Putamen (tissue), 1 donor: Measurements from ENCODE around the gene TXNDC16.

Source experiments
- DNase-seq: peaks from one replicate; pipeline ENCODE4 v3.0.0-alpha.2; 2016; ENCODE audit warnings: low spot score

Gene TXNDC16

DNA sequence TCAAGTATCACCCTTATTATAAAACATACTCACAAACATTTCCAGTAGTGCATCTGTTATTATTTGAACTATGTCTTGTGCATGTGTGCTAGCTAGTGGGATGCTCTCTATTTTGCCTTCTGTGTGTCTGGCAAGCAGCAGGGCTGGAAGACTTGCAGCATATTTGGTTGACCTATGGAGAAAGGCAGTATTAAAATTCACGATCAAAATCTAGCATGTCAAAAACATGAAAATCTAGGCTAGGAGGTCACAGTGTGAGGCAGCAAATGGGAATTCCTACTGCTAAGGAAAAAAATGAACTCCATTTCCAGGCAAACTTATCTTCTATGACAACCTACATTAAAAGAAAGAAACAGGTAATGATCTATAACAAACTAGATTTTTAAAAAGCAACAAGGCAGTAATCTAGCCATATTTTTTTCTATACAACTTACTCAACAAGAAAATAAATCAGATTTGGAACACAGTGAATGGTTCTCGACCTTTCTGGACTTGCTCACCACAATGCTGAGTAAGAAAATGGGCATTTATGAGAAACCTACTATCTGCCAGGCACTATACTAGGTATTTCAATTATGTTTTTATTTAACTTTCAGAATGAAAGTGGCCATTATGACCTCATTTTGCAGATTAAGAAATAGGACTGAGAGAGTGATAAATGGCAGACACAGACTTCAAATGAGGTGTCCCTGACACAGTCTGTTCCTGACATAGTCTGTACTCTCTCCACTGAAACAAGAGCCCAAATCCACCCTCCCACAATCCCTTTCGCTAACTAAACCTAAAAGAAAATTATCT is 96.8 kb downstream of the TXNDC16 start:
- DNase-seq, result no peak

DNA sequence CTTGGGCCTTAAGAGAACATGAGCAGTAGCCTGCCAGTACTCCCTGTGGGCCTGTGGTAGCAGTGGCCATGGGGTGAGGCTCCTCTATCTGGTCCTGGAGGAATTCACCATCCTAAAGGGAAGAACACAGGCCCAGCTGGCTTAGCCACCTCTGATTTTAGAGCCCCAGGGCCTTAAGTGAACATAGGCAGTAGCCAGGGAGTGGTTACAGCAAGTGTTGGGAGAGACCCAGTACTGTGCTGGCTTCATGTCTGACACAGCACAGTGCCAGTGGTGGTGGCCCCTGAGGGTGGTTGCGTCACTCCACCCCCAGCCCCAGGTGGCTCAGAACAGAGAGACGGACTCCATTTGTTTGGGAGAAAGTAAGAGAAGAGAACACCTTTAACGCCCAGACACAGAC is 105.1 kb downstream of the TXNDC16 start:
- DNase-seq, result no peak

DNA sequence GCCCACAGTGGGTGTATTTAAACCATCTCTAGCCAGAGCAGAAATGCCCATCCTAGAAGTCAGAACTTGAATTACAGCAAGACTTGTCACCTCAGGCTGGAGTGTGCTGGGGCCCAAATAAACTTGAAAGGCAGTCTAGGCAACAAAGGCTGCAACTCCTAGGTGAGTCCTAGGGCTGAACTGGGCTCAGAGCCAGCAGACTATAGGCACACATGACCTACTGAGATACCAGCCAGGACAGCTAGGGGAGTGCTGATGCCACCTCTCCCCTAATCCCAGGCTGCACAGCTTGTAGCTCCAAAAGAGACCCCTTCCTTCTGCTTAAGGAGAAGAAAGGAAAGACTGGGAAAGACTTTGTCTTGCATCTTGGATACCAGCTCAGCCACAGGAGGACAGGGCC is 106.0 kb downstream of the TXNDC16 start:
- DNase-seq, result no peak

DNA sequence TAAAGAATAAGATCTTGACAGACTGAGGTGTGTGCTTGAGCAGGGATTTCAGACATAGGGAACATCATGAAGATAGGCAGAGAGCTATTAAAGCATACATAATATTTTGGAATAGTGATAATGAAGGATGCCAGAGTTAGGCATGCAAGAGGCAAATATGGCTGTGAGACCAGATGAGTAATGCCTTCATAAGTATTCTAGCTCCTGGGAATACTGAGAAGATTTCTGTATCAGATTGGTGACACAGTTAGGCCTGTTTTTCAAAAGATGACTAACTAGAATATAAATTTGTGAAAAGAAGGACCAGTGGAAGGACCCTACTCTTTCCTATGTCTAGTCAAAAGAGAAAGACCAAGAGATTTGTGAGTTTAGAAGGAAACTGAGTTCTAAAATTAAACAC is 108.8 kb downstream of the TXNDC16 start:
- no peak for DNase-seq

DNA sequence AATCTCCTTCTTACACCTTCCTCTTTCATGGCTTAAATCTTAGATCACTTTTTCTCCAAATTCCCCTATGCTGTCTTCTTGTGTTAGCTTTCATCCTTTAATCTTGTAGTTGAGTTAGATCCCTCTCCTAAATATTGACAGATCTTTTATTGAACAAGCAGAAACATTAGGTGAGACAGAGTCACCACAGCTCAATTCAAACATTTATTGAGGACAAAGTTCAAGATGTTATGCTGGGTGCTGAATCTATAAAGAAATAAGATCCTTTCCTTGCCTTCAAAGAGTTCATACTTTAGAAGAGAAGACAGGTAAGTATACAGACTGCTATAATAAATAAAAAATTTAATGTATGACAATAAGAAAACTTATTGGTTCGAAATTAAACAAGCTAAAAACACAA is 109.7 kb downstream of the TXNDC16 start:
- DNase-seq, result no peak

DNA sequence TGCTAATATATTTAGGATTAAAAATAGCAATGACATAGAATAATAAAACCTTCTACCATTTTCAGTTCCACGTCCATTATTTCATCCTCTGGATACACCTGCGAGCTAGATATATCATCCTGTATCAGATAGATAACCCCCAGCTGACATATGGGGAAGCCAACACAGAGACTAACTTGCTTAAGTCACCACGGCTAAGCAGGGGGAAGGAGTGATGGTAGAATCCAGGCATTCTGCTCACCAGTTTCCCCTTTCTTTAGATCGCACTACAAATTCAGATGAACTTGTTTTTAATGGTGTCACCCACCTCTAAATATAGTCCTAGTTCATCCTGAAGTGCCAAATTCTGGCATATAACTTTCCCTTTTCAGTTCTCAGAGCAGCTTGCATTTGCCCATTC is 110.1 kb downstream of the TXNDC16 start:
- DNase-seq, result no peak

DNA sequence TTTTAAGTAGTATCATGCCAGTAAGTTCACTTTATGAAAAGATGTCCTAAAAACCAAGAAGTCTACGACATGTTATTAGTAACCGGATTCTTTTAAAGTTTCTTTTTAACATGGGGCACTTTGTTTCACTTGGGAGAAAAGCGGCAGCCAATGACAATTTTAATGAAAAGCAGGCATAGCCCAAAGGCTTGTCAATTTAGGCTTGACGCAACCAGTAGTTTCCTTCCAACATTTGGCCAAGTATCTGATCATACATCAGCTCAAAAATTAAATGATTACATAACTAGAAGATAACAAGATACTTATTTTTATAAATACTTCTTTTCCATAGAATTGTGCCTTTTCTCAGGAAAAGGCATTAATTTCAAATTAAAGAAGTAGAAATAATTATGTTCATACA is 112.8 kb downstream of the TXNDC16 start:
- DNase-seq, result no peak

DNA sequence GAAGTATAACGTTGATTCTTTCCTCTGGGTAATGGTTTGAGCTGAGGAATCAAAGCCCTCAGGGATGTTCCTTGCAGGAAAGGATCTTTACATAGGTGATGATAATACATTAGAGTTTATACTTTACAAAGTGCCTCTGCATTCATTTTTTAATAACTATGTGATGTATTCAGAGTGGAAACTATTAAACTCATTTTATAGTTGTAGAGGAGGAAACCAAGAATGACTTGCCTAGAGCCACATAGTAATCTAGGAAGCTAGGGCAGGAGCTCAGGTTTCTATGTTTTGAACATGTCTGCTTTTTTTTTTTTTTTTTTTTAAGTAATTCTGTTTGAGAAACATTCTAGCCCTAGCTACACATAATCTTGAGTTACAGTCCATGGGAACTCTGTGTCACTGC is 117.3 kb downstream of the TXNDC16 start:
- DNase-seq, result no peak

DNA sequence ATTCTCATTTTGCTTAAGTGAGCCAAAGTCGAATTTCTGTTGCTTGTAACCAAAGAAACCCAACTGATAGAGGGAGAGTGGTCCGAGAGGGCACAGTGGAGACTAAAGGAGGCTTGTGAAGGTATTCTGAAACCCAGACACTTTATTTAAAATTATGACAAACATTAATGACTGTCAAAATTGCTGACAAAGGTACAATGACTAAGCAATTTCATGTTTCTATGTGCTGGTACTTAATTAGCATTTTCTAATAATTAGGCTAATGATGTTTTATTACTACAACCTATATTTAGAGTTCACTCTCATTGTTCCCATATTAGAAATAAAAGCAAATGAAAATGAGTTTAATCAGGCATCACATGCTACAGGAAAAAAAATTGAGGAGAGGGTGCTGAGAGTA is 121.8 kb downstream of the TXNDC16 start:
- no peak for DNase-seq

DNA sequence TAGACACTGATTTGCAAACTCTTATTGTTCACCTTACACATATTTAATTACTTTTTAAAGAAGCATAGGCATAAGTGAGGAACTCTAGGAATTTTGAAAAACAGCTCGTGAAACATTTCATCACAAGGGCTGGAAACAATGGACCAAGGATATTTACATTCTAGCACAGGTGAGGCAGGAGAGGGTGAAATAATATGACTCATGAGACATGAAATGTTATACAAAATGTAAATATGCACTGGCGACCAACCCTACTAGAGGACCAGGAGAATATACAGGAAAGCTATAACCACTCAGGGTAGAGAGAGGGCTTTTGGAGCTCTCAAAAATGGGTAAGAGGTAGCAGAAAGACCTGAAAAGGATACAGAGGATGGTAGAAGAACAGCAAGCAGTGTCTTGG is 122.9 kb downstream of the TXNDC16 start:
- DNase-seq, result no peak

DNA sequence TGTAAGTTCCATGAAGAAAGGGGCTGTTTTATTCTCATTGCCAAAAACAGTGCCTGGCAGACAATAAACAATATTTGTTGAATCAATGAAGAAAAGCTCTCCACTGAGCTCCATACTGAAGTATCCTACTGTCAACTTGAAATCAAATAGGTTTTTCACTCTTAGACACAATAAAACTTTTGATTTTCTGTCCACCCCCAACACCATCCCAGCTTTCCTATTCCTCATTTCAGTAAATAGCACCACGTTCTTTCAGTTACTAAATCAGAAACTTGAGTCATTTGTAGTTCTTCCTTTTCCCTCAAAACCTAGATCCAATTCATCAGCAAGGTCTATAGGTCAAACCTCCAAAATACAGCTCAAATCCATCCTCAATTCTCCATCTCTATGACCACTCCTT is 124.8 kb downstream of the TXNDC16 start:
- DNase-seq, result no peak

DNA sequence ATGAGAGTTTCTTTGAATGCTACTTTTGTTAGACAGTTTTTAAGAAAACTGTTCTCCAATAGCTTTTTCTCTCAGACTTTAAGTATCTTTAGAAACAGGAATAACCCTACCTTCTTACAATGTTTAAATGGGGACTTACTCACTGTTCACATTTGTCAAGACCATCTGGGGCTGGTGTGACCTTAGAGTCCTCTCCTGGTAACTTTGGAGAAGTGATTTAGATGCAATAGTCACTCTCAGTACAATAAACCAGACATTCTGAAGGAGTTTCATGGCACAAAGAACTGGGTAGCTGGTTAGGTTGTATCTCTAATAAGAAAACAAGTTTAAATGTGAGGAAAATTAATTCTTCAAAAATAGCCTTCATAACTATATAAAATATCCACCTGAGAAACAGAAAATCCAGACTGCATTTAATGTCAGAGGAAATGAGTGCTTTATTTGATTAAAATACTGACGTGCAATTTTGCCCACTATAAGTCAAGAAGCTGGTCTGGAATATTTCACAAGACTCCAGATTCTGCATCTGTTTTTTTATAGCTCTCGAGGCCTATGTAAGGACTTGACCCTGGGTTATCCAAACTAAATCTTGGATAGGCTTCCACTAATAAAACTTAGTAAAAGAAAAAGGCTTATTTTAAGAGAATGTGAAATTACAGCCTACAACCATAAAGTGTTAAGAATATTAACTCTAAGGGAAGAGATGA is 129.5 kb downstream of the TXNDC16 start:
- DNase-seq, result no peak

DNA sequence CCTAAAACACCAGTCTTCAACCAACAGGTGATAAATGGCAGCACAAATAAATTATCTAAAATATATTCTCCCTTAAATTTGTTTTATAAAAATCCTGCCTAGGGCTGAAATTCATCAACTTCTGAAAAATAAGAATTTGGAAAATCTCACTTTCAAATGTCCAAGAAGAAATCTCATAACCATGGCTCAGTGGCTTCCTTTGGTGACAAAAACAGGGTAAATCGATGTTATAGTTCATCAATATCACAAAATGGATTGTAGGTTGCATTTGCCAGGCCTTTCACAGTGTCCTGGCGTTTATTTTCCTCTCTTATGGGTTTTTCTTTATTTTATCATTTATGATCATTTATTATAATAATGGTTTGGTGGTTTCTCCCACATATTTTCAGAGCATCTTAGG is 135.2 kb downstream of the TXNDC16 start:
- DNase-seq, result no peak

DNA sequence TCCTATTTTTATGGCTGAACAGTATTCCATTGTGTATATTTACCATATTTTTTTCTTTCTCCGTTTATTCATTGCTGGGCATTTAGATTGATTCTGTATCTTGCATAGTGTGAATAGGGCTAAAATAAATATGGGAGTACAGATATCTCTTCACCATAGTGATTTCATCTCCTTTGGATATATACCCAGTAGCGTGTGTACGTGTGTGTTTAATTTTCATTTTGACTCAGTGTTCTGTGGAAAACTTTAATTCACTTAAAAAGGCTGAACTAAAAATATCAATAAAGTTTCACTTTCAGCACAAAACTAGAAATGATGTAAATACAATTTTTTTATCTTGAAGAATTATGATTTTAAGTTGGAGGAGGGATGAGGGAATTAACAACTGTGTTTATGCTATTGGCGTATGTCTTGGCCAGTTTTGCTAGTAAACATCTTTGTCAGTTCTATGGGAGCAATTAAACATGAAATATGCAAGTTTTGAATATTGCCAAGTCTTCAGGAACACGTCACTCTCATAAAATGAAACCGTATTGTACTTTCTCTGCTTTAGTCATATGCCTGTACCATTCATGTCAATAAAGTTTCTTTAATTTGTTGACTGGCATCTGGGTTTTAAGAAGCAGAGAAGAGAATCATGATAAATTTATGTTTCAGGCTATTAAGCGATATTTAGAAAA is 138.4 kb downstream of the TXNDC16 start:
- DNase-seq, result no peak

DNA sequence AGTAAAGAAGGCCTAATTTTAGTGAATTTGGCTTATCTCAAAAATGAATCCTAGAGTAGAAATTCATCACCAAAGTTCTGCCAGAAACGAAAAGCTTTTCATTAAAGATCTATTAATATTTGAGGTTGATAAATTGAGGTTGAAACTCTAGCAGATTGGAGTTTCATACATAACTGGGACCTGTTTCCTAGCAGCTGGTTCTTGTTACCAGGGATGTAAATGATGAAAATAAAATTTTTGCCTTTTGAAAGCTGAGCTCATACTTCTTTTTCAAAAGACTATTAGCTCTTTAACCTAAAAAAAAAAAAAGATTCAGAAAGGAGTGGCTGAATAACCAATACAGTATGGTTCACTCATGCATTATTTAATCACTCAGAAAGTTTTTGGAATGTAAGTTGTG is 139.9 kb downstream of the TXNDC16 start:
- no peak for DNase-seq

DNA sequence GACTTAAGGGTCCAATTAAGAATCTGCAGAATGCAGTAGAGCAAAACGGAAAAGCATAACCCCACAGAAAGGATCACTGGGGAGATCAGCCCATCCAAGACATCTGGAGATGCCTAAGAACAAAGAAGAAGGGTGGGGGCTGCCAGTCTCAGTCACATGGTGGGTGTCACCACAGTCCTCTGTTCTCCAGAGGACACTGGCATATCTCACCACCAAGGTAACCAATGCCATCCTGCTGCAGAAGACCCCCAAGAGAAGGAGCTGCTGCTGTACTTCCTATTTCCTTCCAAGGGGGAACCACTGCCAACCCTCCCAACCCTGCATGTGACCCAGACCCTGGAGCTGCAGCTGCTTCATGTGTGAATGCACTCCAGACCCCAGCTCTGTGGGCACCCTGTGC is 147.0 kb downstream of the TXNDC16 start:
- no peak for DNase-seq

DNA sequence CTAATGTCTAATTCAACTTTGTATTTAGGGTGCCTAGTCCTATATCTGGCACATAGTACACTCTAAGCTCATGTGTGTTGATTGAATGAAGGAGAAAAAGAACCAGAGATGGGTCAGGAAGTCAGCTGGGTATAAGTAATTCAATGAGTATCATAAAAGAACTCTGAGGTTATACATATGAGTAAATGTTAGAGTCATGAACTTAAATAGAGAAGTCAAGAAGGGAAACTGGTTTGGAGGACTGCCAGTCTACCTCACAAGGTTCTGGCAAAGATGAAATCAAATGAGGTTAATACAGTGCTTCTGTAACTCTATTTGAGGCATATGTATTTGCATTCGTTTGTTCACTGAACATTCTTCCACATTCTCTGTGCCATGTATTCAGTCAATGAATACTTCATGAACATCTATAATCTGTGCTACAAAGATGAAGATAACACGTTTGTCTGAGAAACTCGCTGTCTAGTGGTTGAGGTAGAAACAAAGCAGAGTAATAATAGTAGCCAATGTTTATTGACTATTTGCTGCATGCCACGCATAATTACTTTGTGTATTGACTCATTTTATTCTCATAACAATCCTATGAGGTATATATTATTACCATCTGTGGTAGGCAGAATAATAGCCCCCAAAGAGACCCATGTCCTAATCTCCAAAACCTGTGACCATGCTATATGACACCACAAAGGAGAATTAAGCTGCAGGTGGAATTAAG is 149.3 kb downstream of the TXNDC16 start:
- no peak for DNase-seq

DNA sequence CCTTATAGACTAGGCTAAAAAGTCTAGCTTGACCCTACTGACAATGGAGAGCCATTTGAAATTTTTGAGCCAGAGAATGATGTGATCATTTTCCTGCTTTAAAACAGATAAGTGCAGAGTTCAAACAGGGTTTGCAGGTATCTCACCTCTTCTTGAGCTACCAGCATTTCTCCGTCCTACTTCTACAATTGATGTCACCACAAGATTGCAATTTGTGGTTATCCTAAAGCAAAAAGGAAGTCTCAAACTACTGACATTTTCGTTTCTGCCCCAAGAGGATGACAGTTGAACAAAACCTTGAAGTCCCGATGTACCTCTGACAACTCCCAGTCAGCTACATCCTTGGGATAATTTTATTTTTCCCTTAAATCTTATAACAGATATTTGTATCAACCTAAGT is 151.5 kb downstream of the TXNDC16 start:
- DNase-seq, result no peak

DNA sequence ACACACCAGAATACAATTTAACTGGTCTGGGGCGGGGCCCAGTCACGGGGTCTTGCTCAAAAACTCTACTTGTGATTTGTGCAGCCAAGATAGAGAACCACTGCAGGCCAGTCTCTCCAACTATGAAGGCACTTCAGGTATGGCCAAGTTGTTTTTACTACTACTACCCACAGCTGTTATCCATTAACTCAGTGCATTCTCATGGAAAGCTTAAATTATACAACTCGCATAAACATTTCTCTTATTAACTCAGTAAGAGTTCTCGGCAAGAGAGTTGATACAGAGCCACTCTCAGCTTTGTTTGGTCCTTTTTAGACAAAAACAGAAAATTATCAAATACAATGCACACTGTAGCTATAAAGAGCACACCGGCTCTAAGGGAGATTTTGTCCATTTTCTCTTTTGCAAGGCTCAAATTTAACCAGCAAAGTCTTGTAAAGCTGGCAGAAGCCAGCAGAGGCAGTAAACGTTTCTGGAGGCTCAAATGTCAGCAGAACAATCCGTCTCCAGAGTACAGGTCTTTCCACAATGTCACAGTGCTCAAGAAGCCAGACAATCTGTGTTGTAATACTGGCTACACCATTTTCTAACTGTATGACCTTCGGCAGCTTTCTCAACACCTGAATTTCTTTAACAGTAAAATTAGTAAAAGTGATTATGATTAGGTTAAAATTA is 152.2 kb downstream of the TXNDC16 start:
- no peak for DNase-seq

DNA sequence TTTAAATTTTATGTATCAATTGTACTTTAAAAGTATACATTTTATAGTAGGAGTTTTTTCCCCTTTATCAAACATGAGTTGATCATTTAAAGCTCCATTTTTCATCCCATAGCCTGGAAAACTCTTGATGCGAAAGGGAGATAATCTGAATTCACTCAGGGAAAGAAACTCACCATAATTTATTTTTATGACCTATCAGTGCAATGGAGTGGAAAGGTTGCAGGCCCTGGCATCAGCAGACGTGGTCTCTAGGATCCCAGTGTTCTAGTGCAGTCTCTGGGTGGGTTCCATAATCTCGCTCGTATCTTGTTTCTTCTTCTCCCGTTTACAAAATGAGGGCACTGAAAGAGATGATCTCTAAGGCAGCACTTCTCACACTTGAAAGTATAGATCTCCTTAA is 153.2 kb downstream of the TXNDC16 start:
- DNase-seq, result no peak

DNA sequence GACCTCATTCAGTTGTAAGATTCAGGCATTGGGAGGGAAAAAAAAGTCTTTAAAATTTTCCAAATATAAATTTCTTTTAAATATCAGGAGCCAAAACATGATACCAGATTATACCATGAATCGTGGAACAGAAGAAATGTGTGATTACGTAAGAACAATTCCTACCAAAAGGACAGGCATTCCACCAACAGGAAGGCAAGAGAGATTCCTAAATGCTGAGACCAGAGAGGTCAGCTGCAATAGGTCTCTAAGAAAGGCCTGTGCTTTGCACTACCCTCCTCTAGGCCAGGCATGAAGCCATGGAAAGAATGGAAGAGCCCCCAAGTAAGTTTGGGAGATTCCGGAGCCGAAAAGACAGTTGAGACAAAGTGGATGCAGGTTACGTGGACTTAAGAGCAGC is 154.5 kb downstream of the TXNDC16 start:
- DNase-seq, result no peak

DNA sequence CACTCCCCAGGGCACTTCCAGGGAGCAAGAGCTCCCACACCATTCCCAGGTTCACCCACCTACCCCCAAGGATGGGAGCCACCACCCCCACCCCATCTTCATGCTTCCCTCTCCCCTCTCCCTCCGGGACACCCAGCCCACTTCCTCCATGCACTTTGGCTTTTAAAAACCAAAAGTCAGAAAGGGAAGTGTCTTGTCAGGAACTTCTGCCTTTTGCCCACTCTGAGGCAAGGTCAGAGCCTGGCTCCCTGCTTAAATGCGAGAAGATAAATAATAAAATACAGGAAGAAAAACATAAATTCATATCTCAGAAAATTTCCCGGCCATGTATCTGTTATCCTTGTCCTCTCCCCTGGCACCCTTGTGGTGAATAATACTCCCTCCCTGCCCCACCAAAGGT is 156.6 kb downstream of the TXNDC16 start:
- DNase-seq, result no peak
